Neural crest cell (in vitro differentiated cells): ENCODE results near the gene PDGFRB. TPM values are rescaled to one million over a fixed set of nuclear protein-coding genes. Genes with fewer than 3 reads are reported as not detected.
A peak's percentile ranks its signal among the peaks of the same experiment; 100 is the strongest.

Experiments used
- DNase-seq: peaks from one replicate; pipeline ENCODE4 v3.0.0; 2021; ENCODE audit warnings: low read depth, mixed read lengths, low spot score
- H3K27ac Mint-ChIP-seq: one replicate; pipeline ENCODE4 v1.8.0; 2021; ENCODE audit warnings: mild to moderate bottlenecking, mixed read lengths; ENCODE audit not compliant: unreplicated experiment
- H3K27me3 Mint-ChIP-seq: 2 replicates; pipeline ENCODE4 v1.8.0; 2021; ENCODE audit warnings: low read depth, mild to moderate bottlenecking, mixed read lengths
- H3K36me3 Mint-ChIP-seq: 2 replicates; pipeline ENCODE4 v1.8.0; 2021; ENCODE audit warnings: low read depth, mild to moderate bottlenecking, mixed read lengths
- H3K4me1 Mint-ChIP-seq: 2 replicates; pipeline ENCODE4 v1.8.0; 2021; ENCODE audit warnings: mixed read lengths
- H3K4me3 Mint-ChIP-seq: one replicate; pipeline ENCODE4 v1.8.0; 2021; ENCODE audit warnings: mild to moderate bottlenecking, mixed read lengths
- H3K9me3 Mint-ChIP-seq: 2 replicates; pipeline ENCODE4 v1.8.0; 2021; ENCODE audit warnings: mixed read lengths
- total RNA-seq: library from RNA; stranded (reverse); gene quantifications from 2 replicates; pipeline ENCODE4 v1.2.1, GENCODE V29; 2021
- TF ChIP-seq, protein P1 (sequence below): fragments of 200-600 bp; sonication (generic); conservative IDR thresholded peaks from 2 replicates; pipeline ENCODE4 v1.5.0; 2021; ENCODE audit warnings: antibody characterized with exemption, mild to moderate bottlenecking

The PDGFRB gene
- total RNA-seq, 1 donor from 2014 or later: 10.8 TPM

DNA sequence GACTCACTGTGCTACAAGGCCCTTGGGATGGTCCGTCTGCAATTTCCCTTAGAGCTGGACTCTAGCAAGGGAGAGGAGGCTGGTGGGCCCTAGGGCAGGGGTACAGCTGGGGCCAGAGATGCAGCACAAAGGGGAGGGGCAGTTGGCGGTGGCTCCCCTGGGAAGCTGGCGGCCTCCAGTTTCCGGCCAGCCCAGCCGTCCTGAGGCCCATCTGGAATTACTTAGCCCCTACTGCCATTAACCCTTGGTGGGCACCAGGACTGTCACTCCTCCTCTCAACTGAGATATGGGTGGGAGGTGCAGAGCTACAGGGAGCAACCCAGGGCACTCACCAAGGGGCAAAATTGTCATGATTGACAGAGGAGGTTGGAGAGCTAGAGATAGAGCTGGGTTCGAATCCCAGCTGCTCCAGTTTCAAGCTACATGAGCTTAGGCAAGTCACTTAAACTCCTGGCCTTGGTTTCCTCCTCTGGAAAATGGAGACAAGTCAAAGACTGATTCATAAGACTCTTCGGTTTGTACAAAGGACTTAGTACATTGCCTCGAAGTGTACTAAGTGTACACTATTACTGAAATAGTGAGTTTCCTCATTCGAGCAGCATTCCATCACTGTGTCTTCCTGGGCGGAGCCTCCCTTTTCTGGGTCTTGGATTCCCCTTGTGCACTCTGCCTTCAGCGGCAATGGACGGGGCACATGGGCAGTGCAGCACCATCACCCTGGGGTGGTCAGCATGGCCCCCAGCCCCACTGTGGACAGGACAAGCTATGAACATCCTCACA is 2.7 kb upstream of the PDGFRB start:
- TF ChIP-seq, protein P1, sequence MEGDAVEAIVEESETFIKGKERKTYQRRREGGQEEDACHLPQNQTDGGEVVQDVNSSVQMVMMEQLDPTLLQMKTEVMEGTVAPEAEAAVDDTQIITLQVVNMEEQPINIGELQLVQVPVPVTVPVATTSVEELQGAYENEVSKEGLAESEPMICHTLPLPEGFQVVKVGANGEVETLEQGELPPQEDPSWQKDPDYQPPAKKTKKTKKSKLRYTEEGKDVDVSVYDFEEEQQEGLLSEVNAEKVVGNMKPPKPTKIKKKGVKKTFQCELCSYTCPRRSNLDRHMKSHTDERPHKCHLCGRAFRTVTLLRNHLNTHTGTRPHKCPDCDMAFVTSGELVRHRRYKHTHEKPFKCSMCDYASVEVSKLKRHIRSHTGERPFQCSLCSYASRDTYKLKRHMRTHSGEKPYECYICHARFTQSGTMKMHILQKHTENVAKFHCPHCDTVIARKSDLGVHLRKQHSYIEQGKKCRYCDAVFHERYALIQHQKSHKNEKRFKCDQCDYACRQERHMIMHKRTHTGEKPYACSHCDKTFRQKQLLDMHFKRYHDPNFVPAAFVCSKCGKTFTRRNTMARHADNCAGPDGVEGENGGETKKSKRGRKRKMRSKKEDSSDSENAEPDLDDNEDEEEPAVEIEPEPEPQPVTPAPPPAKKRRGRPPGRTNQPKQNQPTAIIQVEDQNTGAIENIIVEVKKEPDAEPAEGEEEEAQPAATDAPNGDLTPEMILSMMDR: no peak
- H3K27ac Mint-ChIP-seq: no peak overlapping the region

DNA sequence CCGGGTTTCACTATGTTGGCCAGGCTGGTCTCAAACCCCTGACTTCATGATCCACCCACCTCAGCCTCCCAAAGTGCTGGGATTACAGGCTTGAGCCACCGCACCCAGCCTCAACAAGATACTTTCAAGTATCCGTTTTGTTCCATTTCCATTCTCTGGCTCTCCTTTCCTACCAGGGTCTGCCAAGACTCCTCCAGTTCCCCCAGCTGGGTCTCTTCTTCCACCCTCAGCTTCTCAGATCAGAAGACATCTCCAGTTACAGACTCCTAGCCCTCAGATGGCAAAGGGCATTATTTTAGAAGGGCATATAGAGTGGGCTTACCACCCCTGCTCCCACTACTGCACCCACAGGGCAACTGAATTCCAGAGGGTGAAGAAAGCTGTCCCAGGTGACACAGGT is 1.5 kb upstream of the PDGFRB start:
- Mint-ChIP-seq H3K36me3 (no peaks in the 10 kb centered on the region), H3K27ac (no peak overlapping the region), H3K9me3 (no peaks in the 10 kb centered on the region), H3K4me1 (peaks cover 65% of the 10 kb centered on the region), H3K4me3 (peak overlapping the region; percentile 64), H3K27me3 (peaks cover 3% of the 10 kb centered on the region)
- TF ChIP-seq, protein P1: no peak
- no peak for DNase-seq

More for the DNA sequence above, 2.7 kb upstream of the PDGFRB start:
- H3K4me1 Mint-ChIP-seq: peaks cover 71% of the 10 kb centered on the region
- no peaks in the 10 kb centered on the region for H3K9me3 Mint-ChIP-seq
- H3K27me3 Mint-ChIP-seq: peaks cover 5% of the 10 kb centered on the region
- DNase-seq: no peak
- peak overlapping the region; percentile 20 for H3K4me3 Mint-ChIP-seq
- H3K36me3 Mint-ChIP-seq: no peaks in the 10 kb centered on the region

- no peak overlapping the region for H3K4me3 Mint-ChIP-seq
- peaks cover under 1% of the 10 kb centered on the region for H3K27me3 Mint-ChIP-seq
- H3K36me3 Mint-ChIP-seq: no peaks in the 10 kb centered on the region
- no peaks in the 10 kb centered on the region for H3K9me3 Mint-ChIP-seq
- DNase-seq: no peak
- no peak overlapping the region for H3K27ac Mint-ChIP-seq
- TF ChIP-seq, protein P1: no peak
- H3K4me1 Mint-ChIP-seq: peaks cover 62% of the 10 kb centered on the region
Observed at GRCh38 chr5:150156540-150156939, 895 bp upstream of the PDGFRB start.

DNA sequence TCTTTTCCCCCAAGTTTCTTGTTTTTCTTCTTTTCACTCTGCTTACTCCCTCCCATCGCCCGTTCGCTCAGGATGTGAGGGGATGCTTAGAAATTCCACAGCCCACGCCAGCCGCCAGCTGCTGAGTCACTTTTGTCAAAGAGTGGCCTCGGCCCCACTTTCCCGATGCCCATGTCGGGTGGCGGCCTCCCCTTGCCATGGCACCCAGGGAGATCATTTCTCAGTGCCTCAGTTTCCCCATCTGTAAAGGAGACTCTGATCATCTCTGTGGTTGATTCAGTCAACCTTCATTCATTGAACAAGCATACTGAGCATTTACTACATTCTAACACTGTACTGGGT is 353 bp upstream of the PDGFRB start:
- Mint-ChIP-seq H3K27ac (peak overlapping the region; percentile 93), H3K36me3 (no peaks in the 10 kb centered on the region), H3K27me3 (no peaks in the 10 kb centered on the region), H3K9me3 (no peaks in the 10 kb centered on the region), H3K4me3 (peak overlapping the region; percentile 85), H3K4me1 (peaks cover 59% of the 10 kb centered on the region)
- TF ChIP-seq, protein P1: no peak
- DNase-seq: no peak

- TF ChIP-seq, protein P1: no peak
- Mint-ChIP-seq H3K9me3 (no peaks in the 10 kb centered on the region), H3K4me1 (peaks cover 56% of the 10 kb centered on the region), H3K4me3 (peak overlapping the region; percentile 75), H3K27me3 (no peaks in the 10 kb centered on the region), H3K27ac (peak overlapping the region; percentile 85), H3K36me3 (no peaks in the 10 kb centered on the region)
- DNase-seq: no peak
Observed at GRCh38 chr5:150154618-150155128, 972 bp downstream of the PDGFRB start.
